K562 (cell line): Measurements from ENCODE around the gene SAXO2. TPM values are rescaled to one million over a fixed set of nuclear protein-coding genes. Genes with fewer than 3 reads are reported as not detected.

Experiments used
- ATAC-seq: fragments of 200-7000 bp; cut with Tn5 transposase; 3 replicates; pipeline ENCODE4 v1.9.1; 2020; ENCODE audit warnings: moderate library complexity
- Bru-seq: library from RNA; stranded (reverse); fragments of 400-500 nt; gene quantifications from one replicate; lab custom pipeline; 2021; lab: Mats Ljungman, UMichigan
- BruChase-seq, 2 experiments: library from RNA; stranded (reverse); fragments of 400-500 nt; gene quantifications; one replicate each; lab custom pipeline; 2021; lab: Mats Ljungman, UMichigan
- BruUV-seq: library from RNA; stranded (reverse); fragments of 400-500 nt; replicated peaks from 2 replicates; lab custom pipeline; 2021; lab: Mats Ljungman, UMichigan
- CTCF ChIA-PET: fragments of 300-600 bp; formaldehyde crosslinking; extraction: SDS; loops from one replicate; lab custom pipeline; 2021; ENCODE audit warnings: low intra/inter-chr PET ratio; lab: Yijun Ruan, JAX
- POLR2A ChIA-PET: fragments of 300-600, 350-650 bp; sonication (Branson Sonifier 250); formaldehyde crosslinking; extraction: SDS; loops from one replicate; lab custom pipeline; 2021; ENCODE audit warnings: antibody characterized with exemption, inconsistent platforms; lab: Yijun Ruan, JAX
- DNase-seq, 4 experiments: peaks; one replicate each; pipeline versions ENCODE4 v3.0.0 to v3.0.0-alpha.2; 2011 to 2018; ENCODE audit warnings: low spot score in 3 of 4, mixed read lengths in 3 of 4; ENCODE audit errors: extremely low read depth in 1 of 4
- FAIRE-seq: peaks from 2 replicates; lab custom pipeline; 2011; peaks lifted over from hg19 to GRCh38; lab: Jason Lieb, UNC
- H2AFZ ChIP-seq: 2 replicates; pipeline ENCODE4 v1.6.0; 2011; ENCODE audit warnings: low read depth, low read length, control low read depth, inconsistent platforms
- H3K27ac ChIP-seq: fragments of 200-600 bp; 3 replicates; pipeline ENCODE4 v1.8.0; 2011; ENCODE audit warnings: low read depth, mild to moderate bottlenecking, control low read depth, inconsistent platforms, low read length, moderate library complexity, mixed read lengths; ENCODE audit errors: extremely low read depth
- H3K27me3 ChIP-seq, 2 experiments: fragments of 300-600 bp in 1 of 2; 2 replicates in 1 of 2; 3 replicates in 1 of 2; pipeline versions ENCODE4 v1.6.0 to v1.8.0; 2011; ENCODE audit warnings: inconsistent platforms in 2 of 2, low read length in 2 of 2, mild to moderate bottlenecking in 1 of 2, mixed read lengths in 1 of 2, moderate library complexity in 1 of 2; ENCODE audit not compliant: control insufficient read depth in 2 of 2, insufficient read depth in 2 of 2
- H3K36me3 ChIP-seq: fragments of 300-600 bp; 3 replicates; pipeline ENCODE4 v1.8.0; 2011; ENCODE audit warnings: mild to moderate bottlenecking, low read length, inconsistent platforms; ENCODE audit not compliant: control insufficient read depth, insufficient read depth
- H3K4me1 ChIP-seq, 2 experiments: fragments of 200-600 bp in 1 of 2; replicated peaks in 1 of 2; 2 replicates in 1 of 2; 3 replicates in 1 of 2; pipeline versions ENCODE4 v1.5.1 to v1.8.0; 2011; ENCODE audit warnings: inconsistent platforms in 2 of 2, low read length in 2 of 2, mild to moderate bottlenecking in 1 of 2, mixed read lengths in 1 of 2, moderate library complexity in 1 of 2; ENCODE audit not compliant: control insufficient read depth in 2 of 2, insufficient read depth in 2 of 2
- H3K4me2 ChIP-seq: 2 replicates; pipeline ENCODE4 v1.6.1; 2011; ENCODE audit warnings: low read length, control low read depth, inconsistent platforms, mixed read lengths; ENCODE audit not compliant: insufficient read depth
- H3K4me3 ChIP-seq: fragments of 200-600 bp; sonication (generic), shearing (Covaris generic); 2 replicates; pipeline ENCODE4 v1.5.1; 2016; ENCODE audit warnings: control low read depth, inconsistent platforms
- H3K79me2 ChIP-seq: fragments of 200-600 bp; 3 replicates; pipeline ENCODE4 v1.8.0; 2011; ENCODE audit warnings: low read length, inconsistent platforms; ENCODE audit not compliant: control insufficient read depth, insufficient read depth
- H3K9ac ChIP-seq, 2 experiments: 2 replicates each; pipeline versions ENCODE4 v1.6.0 to v1.6.1; 2011; ENCODE audit warnings: low read depth in 2 of 2, low read length in 2 of 2, control low read depth in 1 of 2, inconsistent platforms in 1 of 2, mild to moderate bottlenecking in 1 of 2, mixed read lengths in 1 of 2; ENCODE audit not compliant: insufficient read depth in 1 of 2
- H3K9me1 ChIP-seq: one replicate; pipeline ENCODE4 v1.6.0; 2011; ENCODE audit warnings: inconsistent platforms, mild to moderate bottlenecking, low read length, moderate library complexity; ENCODE audit not compliant: control insufficient read depth, insufficient read depth
- H3K9me3 ChIP-seq: replicated peaks from 2 replicates; pipeline ENCODE4 v1.5.1; 2011; ENCODE audit warnings: low read depth, low read length, inconsistent platforms; ENCODE audit not compliant: control insufficient read depth, insufficient read depth
- H4K20me1 ChIP-seq: replicated peaks from 2 replicates; pipeline ENCODE4 v1.6.1; 2011; ENCODE audit warnings: low read length, inconsistent platforms, mixed read lengths; ENCODE audit not compliant: control insufficient read depth, insufficient read depth
- CTBP1 ChIP-seq: fragments of 450-650 bp; IDR thresholded peaks from 2 replicates; pipeline ENCODE4 v1.6.1; 2016; ENCODE audit warnings: borderline replicate concordance
- ETS1 ChIP-seq: conservative IDR thresholded peaks from 2 replicates; pipeline ENCODE4 v1.6.1; 2011; ENCODE audit warnings: low read depth, mild to moderate bottlenecking, low read length; ENCODE audit not compliant: control insufficient read depth
- FOXK2 ChIP-seq, 2 experiments: fragments of 450-650 bp; IDR thresholded peaks in 1 of 2; conservative IDR thresholded peaks in 1 of 2; 2 replicates each; pipeline ENCODE4 v1.6.1; 2016; ENCODE audit warnings: low read depth in 2 of 2, mild to moderate bottlenecking in 1 of 2
- NR2C1 ChIP-seq, 2 experiments: fragments of 450-650 bp; IDR thresholded peaks; 2 replicates each; pipeline ENCODE4 v1.6.1; 2017; ENCODE audit warnings: mild to moderate bottlenecking in 2 of 2, antibody characterized with exemption in 1 of 2, inconsistent platforms in 1 of 2, missing compliant biosample characterization in 1 of 2, missing genetic modification characterization in 1 of 2
- ZFX ChIP-seq: sonication (generic); formaldehyde crosslinking; IDR thresholded peaks from 2 replicates; pipeline ENCODE4 v1.8.0; 2022; ENCODE audit warnings: mild to moderate bottlenecking, missing genetic modification reagents, moderate library complexity
- WGBS: fragments of 100-300 bp; shearing (Covaris generic); methylation state at CpG from one replicate; pipeline ENCODE4 v1.1.6; 2016; ENCODE audit warnings: low coverage, mixed read lengths; ENCODE audit not compliant: insufficient coverage; ENCODE audit errors: missing lambda C conversion rate; 5-methylcytosine and 5-hydroxymethylcytosine counted together
- in situ Hi-C: fragments of 300-500 bp; cut with MboI; formaldehyde crosslinking; loops from 4 replicates; pipeline ENCODE4 v1.15.0; 2018; ENCODE audit warnings: inconsistent platforms, mixed read lengths
- intact Hi-C: fragments of 100-400 bp; cut with micrococcal nuclease; formaldehyde crosslinking; loops from 2 replicates; pipeline ENCODE4 v1.14.2; 2022
- long read RNA-seq, 3 experiments: library from polyadenylated mRNA in 2 of 3; library from RNA in 1 of 3; unstranded in 2 of 3; stranded (forward) in 1 of 3; transcript quantifications; one replicate each; pipeline ENCODE4 v2.0.0, GENCODE V29; 2019 to 2022
- polyA minus RNA-seq, 3 experiments: library from RNA; depleted of rRNA, polyadenylated mRNA; stranded (reverse); fragments of >200 nt; gene quantifications; 2 replicates each; pipeline ENCODE4 v1.2.3, GENCODE V29; 2011
- polyA plus RNA-seq, 8 experiments: library from polyadenylated mRNA; depleted of rRNA in 4 of 8; stranded (reverse) in 5 of 8; unstranded in 3 of 8; fragments of >200 nt; fragmentation: Nextera tagmentation in 2 of 8; fragmentation: Illumina TruSeq in 1 of 8; extraction: Ambion mirVana in 2 of 8; extraction: Trizol in 1 of 8; gene quantifications; 2 replicates each; pipeline versions ENCODE4 v1.2.1 to v1.2.3, GENCODE V29; 2011 to 2014; ENCODE audit warnings: inconsistent platforms in 1 of 8, missing spikeins in 1 of 8
- total RNA-seq, 7 experiments: library from RNA; depleted of rRNA in 6 of 7; stranded (reverse); fragments of >200 nt in 6 of 7; fragmentation: Illumina TruSeq in 2 of 7; extraction: Trizol in 2 of 7; gene quantifications; 2 replicates each; pipeline versions ENCODE4 v1.2.1 to v1.2.3, GENCODE V29; 2011 to 2021; ENCODE audit warnings: low replicate concordance in 1 of 7

The SAXO2 gene
- total RNA-seq (2011; cell fraction: chromatin; rRNA removed; ENCODE audit: low replicate concordance) = 7.6 and 10.0 TPM in 2 replicates
- 7.0 and 21.3 TPM in 2 replicates for total RNA-seq (2011; cell fraction: nucleolus; rRNA removed)
- 17.5 and 28.9 TPM in 2 replicates for total RNA-seq (2011; cell fraction: nucleoplasm; rRNA removed)
- 3.2 and 8.5 TPM in 2 replicates for total RNA-seq (2014; rRNA removed)
- total RNA-seq (2014; rRNA removed; fragmentation: Illumina TruSeq; extraction: Trizol) = 3.1 and 3.6 TPM in 2 replicates
- 5.0 and 8.6 TPM in 2 replicates for total RNA-seq (2015; rRNA removed; fragmentation: Illumina TruSeq; extraction: Trizol)
- total RNA-seq (2021) = 5.7 and 8.2 TPM in 2 replicates
- 12.0 and 14.2 TPM in 2 replicates for polyA plus RNA-seq (2011; rRNA removed)
- polyA plus RNA-seq (2011; cell fraction: cytosol; rRNA removed) = 4.0 and 5.6 TPM in 2 replicates
- polyA plus RNA-seq (2011; cell fraction: nucleus; rRNA removed) = 10.9 and 12.6 TPM in 2 replicates
- 7.6 and 9.3 TPM in 2 replicates for polyA plus RNA-seq (2012)
- 3.8 and 4.5 TPM in 2 replicates for polyA plus RNA-seq (2014; fragmentation: Illumina TruSeq; extraction: Trizol)
- 1 to 10 TPM; 6.0 to 9.5 TPM for polyA plus RNA-seq (2014; fragmentation: Nextera tagmentation; extraction: Ambion mirVana)
- polyA plus RNA-seq (2014; rRNA removed) = 9.6 and 10.0 TPM in 2 replicates
- polyA minus RNA-seq (2011; rRNA and poly(A)+ RNA removed) = 0.67 and 2.9 TPM in 2 replicates
- polyA minus RNA-seq (2011; cell fraction: cytosol; rRNA and poly(A)+ RNA removed) = 0.29 TPM in 1 of 2 replicates, not detected in the other
- polyA minus RNA-seq (2011; cell fraction: nucleus; rRNA and poly(A)+ RNA removed) = 9.7 and 18.3 TPM in 2 replicates
- percentile 60 among the genes with signal in this experiment for Bru-seq, nascent RNA
- percentile 63 among the genes with signal in this experiment for BruChase-seq, experiment 1, labeled RNA remaining after a 2-hour chase
- percentile 57 among the genes with signal in this experiment for BruChase-seq, experiment 2, labeled RNA remaining after a 6-hour chase
- long read RNA-seq, experiment 1, partial matches to known transcripts = 2 of 9 reads
- long read RNA-seq, experiment 1, other reads (novel, unspliced or antisense) = 4 of 9 reads
- long read RNA-seq, experiment 2, partial matches to known transcripts = 1 of 4 reads
- long read RNA-seq, experiment 2, other reads (novel, unspliced or antisense) = 2 of 4 reads
- long read RNA-seq, experiment 3, partial matches to known transcripts = 1 of 3 reads
- long read RNA-seq, experiment 3, other reads (novel, unspliced or antisense) = 0 of 3 reads

GRCh38 chr15:82262422-82263026, at the start of gene SAXO2, which contains the start of gene EFL1:
TSS of gene SAXO2 (plus strand) at chr15:82262818. CDS start at chr15:82262880, 62 bp downstream.
TSS of gene EFL1 (minus strand) at chr15:82262734. CDS start at chr15:82261778, 956 bp downstream.
- ATAC-seq (peak; percentile 95), DNase-seq (peak; percentile 88 to 92 (median 91)), FAIRE-seq (peak; percentile 80)
- H4K20me1 ChIP-seq = no peaks in the 10 kb centered on the region
- peak within 1 kb of the TSS; percentile 71 for H3K4me3 ChIP-seq
- CTCF ChIA-PET = no interaction called here
- H3K9me3 ChIP-seq = no peaks in the 10 kb centered on the region
- peak within 1 kb of the TSS; percentile 68 to 91 for H3K9ac ChIP-seq
- no peaks in the 10 kb centered on the region for H3K27me3 ChIP-seq
- peak within 1 kb of the TSS; percentile 85 for H2AFZ ChIP-seq
- H3K9me1 ChIP-seq = no peaks in the 10 kb centered on the region
- H3K4me2 ChIP-seq = peak within 1 kb of the TSS; percentile 86
- peaks cover 15 to 24% of the 10 kb centered on the region in 2 experiments; a peak in 4 of 5 replicates for H3K4me1 ChIP-seq
- WGBS = 0% methylated on average over 20 of the region's 57 CpGs
- no TSS peak for BruUV-seq
- peaks cover 35% of the 10 kb centered on the region for H3K79me2 ChIP-seq
- peak within 1 kb of the TSS; percentile 73 for H3K27ac ChIP-seq
- in situ Hi-C loops = no loop called here
- peaks cover 28% of the 10 kb centered on the region; the same call in 2 of the 3 replicates for H3K36me3 ChIP-seq
- POLR2A ChIA-PET = interaction anchor here (0.6 to 1.2 kb wide), 3 partner anchors 21 to 1169 kb away, joined by 3 read pairs; no protein-coding TSS in a partner anchor
- intact Hi-C loops = no loop called here
- TF ChIP-seq CTBP1 (peak; percentile 75), ZFX (CRISPR knock-in tag) (peak; percentile 75), ETS1 (peak; percentile 74; the same call in 1 of the 2 replicates), FOXK2 (conservative IDR thresholded peaks at IDR 0.05 in 1 of 2, IDR thresholded peaks at IDR 0.05 in 1 of 2; ENCODE audit: low read depth in 2 of 2) (no peak), NR2C1 (IDR thresholded peaks at IDR 0.05) (peak; percentile 97), NR2C1 (tag; IDR thresholded peaks at IDR 0.05) (peak; percentile 98)
